ENCODE data around the gene DIAPH1. TPM values are rescaled to one million over a fixed set of nuclear protein-coding genes. Genes with fewer than 3 reads are reported as not detected.

The DIAPH1 gene
- total and polyA plus RNA-seq, 8 donors = 18.0 to 181 (median 76.6) TPM

DNA sequence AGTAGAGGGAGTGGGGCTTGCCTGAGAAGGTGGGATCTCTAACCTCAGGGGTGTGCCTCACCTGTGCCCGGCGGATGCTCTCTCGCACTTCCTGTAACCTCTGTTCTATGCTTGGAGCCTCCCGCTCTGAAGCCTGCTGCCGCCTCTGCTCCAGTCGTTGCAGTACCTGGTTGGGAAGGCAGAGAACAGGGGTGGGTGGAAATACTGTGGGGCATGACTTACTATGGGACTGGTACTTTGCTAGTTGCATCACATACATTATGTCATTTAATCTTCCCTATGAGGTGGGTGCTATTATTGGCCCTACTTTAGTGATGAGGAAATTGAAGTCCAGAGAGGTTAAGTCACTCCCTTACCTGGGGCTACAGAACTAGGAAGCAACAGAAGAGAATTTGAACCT, 27.2 kb upstream of the DIAPH1 start:
- H3K27ac ChIP-seq = no peak overlapping the region
- H3K4me3 ChIP-seq = no peak overlapping the region
- peaks cover 7 to 17% (median 11%) of the 10 kb centered on the region in 4 donors for H3K4me1 ChIP-seq
- whole genome bisulfite sequencing, 5 donors = 90 to 97% (median 93%) methylated on average over 6 of the region's 6 CpGs
- DNase-seq = no peak
- intact Hi-C loops (cut with DNase I; ENCODE audit: low total_unique reads) = no loop called here
- TF ChIP-seq POLR2A (IDR thresholded peaks at IDR 0.05) (no peak), POLR2AphosphoS5 (IDR thresholded peaks at IDR 0.05) (no peak)
- H3K27me3 ChIP-seq = no peaks in the 10 kb centered on the region
- H3K9me3 ChIP-seq = no peaks in the 10 kb centered on the region
- peaks cover 0 to 75% (median 65%) of the 10 kb centered on the region in 4 donors for H3K36me3 ChIP-seq

DNA sequence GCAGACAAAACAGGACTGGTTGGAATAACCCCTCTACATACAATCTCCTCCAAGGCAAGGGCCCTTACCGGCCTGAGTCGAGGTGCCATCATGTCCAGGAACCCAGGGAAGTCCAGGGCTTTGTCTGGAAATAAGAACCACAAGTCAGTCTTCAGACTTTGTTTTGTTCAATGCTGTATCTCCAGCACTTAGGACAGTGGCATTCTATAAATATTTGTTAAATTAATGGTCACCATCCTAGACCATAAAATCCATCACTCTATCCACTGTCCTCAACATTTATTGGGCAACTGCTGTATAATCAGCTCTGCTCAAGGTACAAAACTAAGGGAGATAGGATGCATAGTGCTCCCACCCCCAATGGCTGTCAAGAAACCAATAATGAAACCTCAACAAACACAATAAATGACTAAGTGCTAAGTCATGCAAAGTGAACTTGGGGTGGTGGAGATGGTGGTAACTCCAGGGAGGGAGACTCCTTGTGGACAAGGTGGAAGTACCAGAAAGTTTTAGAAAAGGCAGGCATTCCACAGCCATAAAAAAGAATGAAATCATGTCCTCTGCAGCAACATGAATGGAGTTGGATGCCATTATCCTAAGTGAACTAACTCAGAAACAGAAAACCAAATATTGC, 23.0 kb upstream of the DIAPH1 start:
- peaks cover 0 to 64% (median 57%) of the 10 kb centered on the region in 4 donors for H3K36me3 ChIP-seq
- TF ChIP-seq EP300 (IDR thresholded peaks at IDR 0.05) (no peak), POLR2A (IDR thresholded peaks at IDR 0.05) (no peak)
- TF ChIP-seq, protein P1, sequence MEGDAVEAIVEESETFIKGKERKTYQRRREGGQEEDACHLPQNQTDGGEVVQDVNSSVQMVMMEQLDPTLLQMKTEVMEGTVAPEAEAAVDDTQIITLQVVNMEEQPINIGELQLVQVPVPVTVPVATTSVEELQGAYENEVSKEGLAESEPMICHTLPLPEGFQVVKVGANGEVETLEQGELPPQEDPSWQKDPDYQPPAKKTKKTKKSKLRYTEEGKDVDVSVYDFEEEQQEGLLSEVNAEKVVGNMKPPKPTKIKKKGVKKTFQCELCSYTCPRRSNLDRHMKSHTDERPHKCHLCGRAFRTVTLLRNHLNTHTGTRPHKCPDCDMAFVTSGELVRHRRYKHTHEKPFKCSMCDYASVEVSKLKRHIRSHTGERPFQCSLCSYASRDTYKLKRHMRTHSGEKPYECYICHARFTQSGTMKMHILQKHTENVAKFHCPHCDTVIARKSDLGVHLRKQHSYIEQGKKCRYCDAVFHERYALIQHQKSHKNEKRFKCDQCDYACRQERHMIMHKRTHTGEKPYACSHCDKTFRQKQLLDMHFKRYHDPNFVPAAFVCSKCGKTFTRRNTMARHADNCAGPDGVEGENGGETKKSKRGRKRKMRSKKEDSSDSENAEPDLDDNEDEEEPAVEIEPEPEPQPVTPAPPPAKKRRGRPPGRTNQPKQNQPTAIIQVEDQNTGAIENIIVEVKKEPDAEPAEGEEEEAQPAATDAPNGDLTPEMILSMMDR (IDR thresholded peaks at IDR 0.05) = peak in 1 of 7 experiments; percentile 4
- H3K27ac ChIP-seq = no peak overlapping the region
- H3K4me1 ChIP-seq = peaks cover 4 to 16% (median 14%) of the 10 kb centered on the region in 4 donors
- intact Hi-C loops (cut with DNase I; ENCODE audit: low total_unique reads) = no loop called here
- no peaks in the 10 kb centered on the region for H3K9me3 ChIP-seq
- no peak overlapping the region for H3K4me3 ChIP-seq
- H3K27me3 ChIP-seq = peaks cover 0 to 10% (median 0%) of the 10 kb centered on the region in 3 donors
- no peak for DNase-seq
- WGBS, 5 donors = 85 to 96% (median 90%) methylated on average over 2 of the region's 2 CpGs

DNA sequence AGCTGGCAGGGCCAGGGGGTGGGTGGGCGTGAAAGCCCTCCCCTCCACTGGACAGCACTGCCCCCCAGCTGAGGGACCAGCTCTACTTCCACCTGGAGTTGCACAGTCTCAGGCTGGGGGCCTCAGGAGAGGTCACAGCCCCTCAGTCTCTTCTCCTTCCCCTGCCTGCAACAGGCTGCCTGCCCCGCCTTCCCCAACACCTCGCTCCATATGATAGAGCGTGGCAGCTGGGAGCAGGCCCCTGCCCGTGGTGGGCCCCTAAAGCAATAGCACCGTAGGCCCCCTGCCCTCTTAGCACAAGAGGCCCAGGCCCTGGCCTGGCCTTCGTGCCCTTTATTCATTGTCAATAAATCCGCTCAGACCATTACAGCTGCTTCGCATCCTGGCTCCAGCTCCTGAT, 21.9 kb upstream of the DIAPH1 start:
- H3K9me3 ChIP-seq = no peaks in the 10 kb centered on the region
- no peak overlapping the region for H3K27ac ChIP-seq
- peaks cover 0 to 10% (median 0%) of the 10 kb centered on the region in 3 donors for H3K27me3 ChIP-seq
- no peak overlapping the region for H3K4me3 ChIP-seq
- intact Hi-C loops (cut with DNase I; ENCODE audit: low total_unique reads) = no loop called here
- H3K36me3 ChIP-seq = peaks cover 0 to 53% (median 46%) of the 10 kb centered on the region in 4 donors
- DNase-seq = no peak
- 83 to 94% (median 90%) methylated on average over 9 of the region's 9 CpGs for WGBS, 5 donors
- peaks cover 7 to 21% (median 20%) of the 10 kb centered on the region in 4 donors for H3K4me1 ChIP-seq
- no peak for TF ChIP-seq POLR2A (IDR thresholded peaks at IDR 0.05)
- TF ChIP-seq, protein P1 (IDR thresholded peaks at IDR 0.05) = no peak
- no peak for TF ChIP-seq POLR2AphosphoS5 (IDR thresholded peaks at IDR 0.05)
- TF ChIP-seq EP300 (IDR thresholded peaks at IDR 0.05) = no peak

DNA sequence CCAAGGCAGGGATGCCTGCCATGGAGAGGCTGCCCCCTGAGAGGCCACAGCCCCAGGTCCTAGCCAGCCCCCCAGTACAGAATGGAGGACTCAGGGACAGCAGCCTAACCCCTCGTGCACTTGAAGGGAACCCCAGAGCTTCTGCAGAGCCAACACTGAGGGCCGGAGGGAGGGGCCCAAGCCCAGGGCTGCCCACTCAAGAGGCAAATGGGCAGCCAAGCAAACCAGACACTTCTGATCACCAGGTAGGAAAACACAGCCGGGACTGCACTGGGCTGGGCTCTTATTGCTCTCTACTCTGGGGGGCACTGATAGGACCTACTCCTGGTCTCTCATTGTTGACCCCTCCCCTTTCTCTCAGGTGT, 21.2 kb upstream of the DIAPH1 start:
- Histone ChIP-seq H3K27ac (no peak overlapping the region), H3K9me3 (no peaks in the 10 kb centered on the region), H3K4me1 (peaks cover 13 to 28% (median 26%) of the 10 kb centered on the region in 4 donors), H3K27me3 (peaks cover 0 to 10% (median 0%) of the 10 kb centered on the region in 3 donors), H3K36me3 (peaks cover 0 to 46% (median 39%) of the 10 kb centered on the region in 4 donors), H3K4me3 (no peak overlapping the region)
- 79 to 88% (median 83%) methylated on average over 3 of the region's 3 CpGs for WGBS, 5 donors
- intact Hi-C loops (cut with DNase I; ENCODE audit: low total_unique reads) = no loop called here
- DNase-seq = no peak
- TF ChIP-seq, protein P1 (IDR thresholded peaks at IDR 0.05) = no peak
- TF ChIP-seq EP300 (IDR thresholded peaks at IDR 0.05) = no peak
- TF ChIP-seq POLR2AphosphoS5 (IDR thresholded peaks at IDR 0.05) = no peak
- TF ChIP-seq POLR2A (IDR thresholded peaks at IDR 0.05) = no peak
